Heart left ventricle (tissue), 16 donors: ENCODE data around the gene KY. TPM values are rescaled to one million over a fixed set of nuclear protein-coding genes. Genes with fewer than 3 reads are reported as not detected.
A peak's percentile ranks its signal among the peaks of the same experiment; 100 is the strongest.

ENCODE experiments used
- ATAC-seq, 4 donors: fragments of 200-7000 bp; cut with Tn5 transposase; one replicate each; pipeline ENCODE4 v1.9.1; 2020 to 2022; ENCODE audit warnings: moderate library complexity in 4 of 4, mild to moderate bottlenecking in 3 of 4, moderate number of reproducible peaks in 1 of 4
- DNase-seq, 5 donors: peaks; one replicate each; pipeline ENCODE4 v3.0.0-alpha.2; 2020
- H3K27ac ChIP-seq, 12 donors: fragments of 200-600 bp; sonication (generic) in 4 of 12; one replicate each; pipeline versions ENCODE4 v1.5.0 to v1.8.0; 2016 to 2022; ENCODE audit warnings: mild to moderate bottlenecking in 2 of 12
- H3K27me3 ChIP-seq, 9 donors: fragments of 200-600 bp; sonication (generic) in 2 of 9; one replicate each; pipeline versions ENCODE4 v1.5.1 to v1.8.0; 2016 to 2022; ENCODE audit warnings: mild to moderate bottlenecking in 3 of 9
- H3K36me3 ChIP-seq, 9 donors: fragments of 200-600 bp; sonication (generic) in 2 of 9; one replicate each; pipeline versions ENCODE4 v1.5.0 to v1.8.0; 2018 to 2022; ENCODE audit warnings: mild to moderate bottlenecking in 2 of 9
- H3K4me1 ChIP-seq, 12 donors: fragments of 200-600 bp; sonication (generic) in 4 of 12; one replicate each; pipeline versions ENCODE4 v1.5.0 to v1.8.0; 2016 to 2022; ENCODE audit warnings: mild to moderate bottlenecking in 3 of 12
- H3K4me3 ChIP-seq, 12 donors: fragments of 200-600 bp; sonication (generic) in 4 of 12; one replicate each; pipeline versions ENCODE4 v1.5.0 to v1.8.0; 2017 to 2022; ENCODE audit warnings: mild to moderate bottlenecking in 9 of 12, moderate library complexity in 4 of 12
- H3K9me3 ChIP-seq, 12 donors: fragments of 200-600 bp; sonication (generic) in 4 of 12; one replicate each; pipeline versions ENCODE4 v1.5.0 to v1.8.0; 2016 to 2022; ENCODE audit warnings: mild to moderate bottlenecking in 1 of 12
- CTCF ChIP-seq, 12 donors: fragments of 200-600 bp; sonication (generic) in 4 of 12; IDR thresholded peaks; one replicate each; pipeline versions ENCODE4 v1.5.0 to v1.8.0; 2018 to 2022; ENCODE audit warnings: antibody characterized with exemption in 12 of 12, mild to moderate bottlenecking in 5 of 12
- POLR2A ChIP-seq, 2 donors: fragments of 450-650 bp; IDR thresholded peaks; one replicate each; pipeline ENCODE4 v1.6.1; 2017; ENCODE audit warnings: antibody characterized with exemption in 2 of 2, mild to moderate bottlenecking in 2 of 2, moderate library complexity in 2 of 2
- WGBS, 4 donors: extraction: QIAGEN DNeasy Blood & Tissue Kit in 2 of 4; methylation state at CpG; one replicate each; pipeline versions ENCODE4 v1.1.5 to v1.1.7; 2013 to 2018; 5-methylcytosine and 5-hydroxymethylcytosine counted together
- intact Hi-C, 10 donors: fragments of 100-400 bp; cut with DNase I; formaldehyde crosslinking; loops; one replicate each; pipeline versions ENCODE4 v1.11.1 to v1.14.2; 2022
- polyA plus RNA-seq, 2 donors: library from polyadenylated mRNA; stranded (reverse); fragments of 200-250 nt; gene quantifications; one replicate each; pipeline ENCODE4 v1.2.3, GENCODE V29; 2013
- total RNA-seq, 9 donors: library from RNA; depleted of rRNA in 2 of 9; stranded (reverse); fragments of >200 nt in 2 of 9; fragmentation: NEBNext Ultra II Directional in 3 of 9; extraction: Animal tissue kit (Norgen Biotek cat#: 25700) in 3 of 9; gene quantifications; one replicate each; pipeline versions ENCODE4 v1.1.0 to v1.2.4, GENCODE V29; 2016 to 2023
- donor health status: ischemic (EF 13 %, LVEDD 7.1; RV severe dilation, severe dysfunction).
- donor health status: healthy with polysubstance abuse.
- donor health status: DM: no; HTN: yes; CAD: no.
- donor health status: DM: no; HTN: no; CAD: no.
- donor health status: ischemic (EF 25% LVEDD 6.9; RV normal size, moderate dysfunction).
- donor health status: ischemic (EF 25% LVEDD 5.7; RV mildly dilated, moderate dysfunction).
- donor health status: healthy.
- donor health status: DM: yes; HTN: yes; CAD: no.
- donor health status: ischemic (EF 35%, LVEDD 5.7; RV mildly dilated, moderate dysfunction).
- donor health status: nonischemic (EF 11% LVEDD 7.7; RV severe dilation, severe dysfunction).
- donor health status: DM: yes; HTN: yes; CAD: no.
- donor health status: PGD.
- donor health status: ischemic (EF 29% LVEDD 5.4; RV normal size, mild dysfunction).
- donor health status: nonischemic (EF 23%, LVEDD 6.1; RV moderate dilation, normal function).

Gene KY
- total and polyA plus RNA-seq, 11 donors = 1.4 to 22.5 (median 8.6) TPM

GRCh38 chr3:134685929-134686802 is 35.3 kb upstream of the KY start:
- H3K4me3 ChIP-seq = no peak overlapping the region
- no peak overlapping the region for H3K27ac ChIP-seq
- no peaks in the 10 kb centered on the region for H3K36me3 ChIP-seq
- ATAC-seq = no peak
- no peak for DNase-seq
- H3K27me3 ChIP-seq = no peaks in the 10 kb centered on the region
- H3K9me3 ChIP-seq = no peaks in the 10 kb centered on the region
- intact Hi-C loops = no loop called here
- 80 to 84% (median 82%) methylated on average over 7 of the region's 7 CpGs for WGBS, 4 donors
- TF ChIP-seq POLR2A (IDR thresholded peaks at IDR 0.05) = no peak
- no peak for TF ChIP-seq CTCF (IDR thresholded peaks at IDR 0.05)
- H3K4me1 ChIP-seq = peaks cover 0 to 11% (median 0%) of the 10 kb centered on the region in 12 donors

DNA sequence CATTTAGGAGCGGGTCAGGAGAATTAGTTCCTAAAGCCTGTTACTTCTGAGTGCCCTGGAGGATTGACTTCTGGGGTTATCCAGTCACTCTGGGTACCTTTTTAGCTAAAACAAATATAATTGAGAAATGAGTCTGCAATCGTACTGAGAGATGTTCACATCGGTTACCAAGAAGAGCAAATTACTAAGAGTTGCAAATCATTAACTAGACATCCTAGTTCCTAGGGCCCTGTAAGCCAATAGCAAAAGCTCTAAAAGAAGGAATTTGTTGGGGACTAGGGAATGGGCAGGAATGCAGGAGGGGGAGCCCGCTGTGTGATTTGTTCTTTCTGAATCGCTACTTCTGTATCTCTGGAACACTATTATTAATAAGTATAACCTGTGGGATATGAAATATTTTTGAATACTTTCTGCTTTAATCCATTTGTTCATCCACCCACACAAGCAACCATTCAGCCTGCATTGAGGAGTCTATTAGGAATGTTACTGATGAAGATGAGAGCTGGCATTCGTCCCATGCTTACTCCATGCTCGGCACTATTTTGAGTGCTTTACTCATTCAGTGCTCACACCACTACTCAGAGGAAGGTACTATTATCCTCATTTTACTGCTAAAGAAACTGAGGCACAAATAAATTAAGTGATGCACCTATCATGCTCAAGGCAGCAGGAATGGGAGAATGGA is 31.5 kb upstream of the KY start:
- no peaks in the 10 kb centered on the region for H3K27me3 ChIP-seq
- H3K9me3 ChIP-seq = no peaks in the 10 kb centered on the region
- no peak overlapping the region for H3K27ac ChIP-seq
- no peak overlapping the region for H3K4me3 ChIP-seq
- intact Hi-C loops = no loop called here
- TF ChIP-seq POLR2A (IDR thresholded peaks at IDR 0.05) (no peak), CTCF (IDR thresholded peaks at IDR 0.05) (no peak)
- no peak for ATAC-seq
- H3K4me1 ChIP-seq = peaks cover 0 to 29% (median 2%) of the 10 kb centered on the region in 12 donors
- 73 to 89% (median 79%) methylated on average over 7 of the region's 7 CpGs for WGBS, 4 donors
- no peak for DNase-seq
- no peaks in the 10 kb centered on the region for H3K36me3 ChIP-seq

DNA sequence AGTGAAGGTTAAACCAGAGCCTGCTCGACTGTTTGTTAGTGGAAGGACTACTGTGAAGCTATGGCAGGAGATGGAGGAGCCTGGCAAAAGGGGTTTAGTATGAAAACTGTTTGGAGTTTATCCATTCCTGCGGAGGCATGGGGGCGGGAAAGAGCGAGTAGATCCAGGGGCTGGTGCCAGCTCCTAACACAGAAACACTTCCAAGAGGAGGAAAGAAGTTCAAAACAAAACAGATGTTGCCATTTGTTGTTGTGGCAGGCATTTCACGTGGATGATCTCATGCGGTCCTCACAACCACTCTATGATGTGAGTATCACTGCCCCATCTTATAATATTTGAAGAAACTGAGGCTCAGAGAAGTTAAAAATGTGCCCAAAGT is 30.7 kb upstream of the KY start:
- Histone ChIP-seq H3K4me3 (no peak overlapping the region), H3K27me3 (no peaks in the 10 kb centered on the region), H3K36me3 (no peaks in the 10 kb centered on the region), H3K9me3 (no peaks in the 10 kb centered on the region), H3K4me1 (peaks cover 0 to 32% (median 2%) of the 10 kb centered on the region in 12 donors), H3K27ac (no peak overlapping the region)
- 73 to 80% (median 77%) methylated on average over 6 of the region's 6 CpGs for WGBS, 4 donors
- intact Hi-C loops = no loop called here
- ATAC-seq = no peak
- TF ChIP-seq POLR2A (IDR thresholded peaks at IDR 0.05) (no peak), CTCF (IDR thresholded peaks at IDR 0.05) (no peak)
- no peak for DNase-seq

- 38 to 54% (median 49%) methylated on average over 10 of the region's 10 CpGs for whole genome bisulfite sequencing, 4 donors
- peaks cover 0 to 3% (median 0%) of the 10 kb centered on the region in 12 donors for H3K9me3 ChIP-seq
- no peaks in the 10 kb centered on the region for H3K27me3 ChIP-seq
- DNase-seq (peak in 1 of 5 donors; percentile 41), ATAC-seq (peak in 3 of 4 donors; percentile 15 to 39 (median 25))
- H3K36me3 ChIP-seq = no peaks in the 10 kb centered on the region
- TF ChIP-seq CTCF (IDR thresholded peaks at IDR 0.05) = no peak
- no peak for TF ChIP-seq POLR2A (IDR thresholded peaks at IDR 0.05)
- peak overlapping the region in 1 of 12 donors; percentile 8 for H3K27ac ChIP-seq
- peaks cover 0 to 32% (median 2%) of the 10 kb centered on the region in 12 donors for H3K4me1 ChIP-seq
- intact Hi-C loops = no loop called here
- no peak overlapping the region for H3K4me3 ChIP-seq
Measured at GRCh38 chr3:134680796-134681521, 30.1 kb upstream of the KY start.
